Keratinocyte (primary cell): ENCODE measurements around the gene USH2A. TPM values are rescaled to one million over a fixed set of nuclear protein-coding genes. Genes with fewer than 3 reads are reported as not detected.

Experiments
- DNase-seq: peaks from one replicate; pipeline ENCODE4 v3.0.0-alpha.2; 2011; ENCODE audit warnings: low read depth, missing footprints, low spot score
- FAIRE-seq: peaks from 2 replicates; lab custom pipeline; 2011; peaks lifted over from hg19 to GRCh38; lab: Jason Lieb, UNC
- H2AFZ ChIP-seq: 2 replicates; pipeline ENCODE4 v1.6.0; 2012; ENCODE audit warnings: low read length, control low read depth, inconsistent platforms; ENCODE audit not compliant: control insufficient read depth
- H3K27ac ChIP-seq: 2 replicates; pipeline ENCODE4 v1.5.1; 2011; ENCODE audit warnings: low read length; ENCODE audit not compliant: control insufficient read depth, insufficient read depth
- H3K27me3 ChIP-seq: 3 replicates; pipeline ENCODE4 v1.6.0; 2011; ENCODE audit warnings: low read length; ENCODE audit not compliant: control insufficient read depth, insufficient read depth; ENCODE audit errors: extremely low read depth
- H3K36me3 ChIP-seq, 2 experiments: 2 replicates in 1 of 2; 3 replicates in 1 of 2; pipeline ENCODE4 v1.5.1; 2011; ENCODE audit warnings: low read length in 2 of 2, mild to moderate bottlenecking in 1 of 2; ENCODE audit not compliant: control insufficient read depth in 2 of 2, insufficient read depth in 2 of 2; ENCODE audit errors: extremely low read depth in 1 of 2
- H3K4me1 ChIP-seq: 3 replicates; pipeline ENCODE4 v1.5.1; 2011; ENCODE audit warnings: low read length; ENCODE audit not compliant: control insufficient read depth, insufficient read depth; ENCODE audit errors: extremely low read depth
- H3K4me2 ChIP-seq: 3 replicates; pipeline ENCODE4 v1.6.0; 2011; ENCODE audit warnings: low read depth, low read length; ENCODE audit not compliant: control insufficient read depth, insufficient read depth; ENCODE audit errors: extremely low read depth
- H3K4me3 ChIP-seq, 3 experiments: fragments of 200-600 bp in 1 of 3; sonication (generic) in 1 of 3; 2 replicates in 2 of 3; 3 replicates in 1 of 3; pipeline ENCODE4 v1.5.1; 2011 to 2016; ENCODE audit warnings: low read length in 3 of 3, mild to moderate bottlenecking in 3 of 3, control low read depth in 2 of 3, inconsistent platforms in 1 of 3, low read depth in 1 of 3, mixed read lengths in 1 of 3, mixed run types in 1 of 3, moderate library complexity in 1 of 3; ENCODE audit not compliant: control insufficient read depth in 2 of 3, insufficient read depth in 2 of 3; ENCODE audit errors: extremely low read depth in 1 of 3
- H3K79me2 ChIP-seq: 2 replicates; pipeline ENCODE4 v1.6.0; 2012; ENCODE audit warnings: low read length; ENCODE audit not compliant: control insufficient read depth, insufficient read depth
- H3K9ac ChIP-seq: 3 replicates; pipeline ENCODE4 v1.6.0; 2011; ENCODE audit warnings: low read length; ENCODE audit not compliant: control insufficient read depth, insufficient read depth; ENCODE audit errors: extremely low read depth
- H3K9me1 ChIP-seq: 3 replicates; pipeline ENCODE4 v1.6.0; 2011; ENCODE audit warnings: low read length; ENCODE audit not compliant: control insufficient read depth, insufficient read depth; ENCODE audit errors: extremely low read depth
- H3K9me3 ChIP-seq: 2 replicates; pipeline ENCODE4 v1.5.1; 2012; ENCODE audit warnings: low read depth, low read length; ENCODE audit not compliant: control insufficient read depth
- H4K20me1 ChIP-seq: 3 replicates; pipeline ENCODE4 v1.6.0; 2011; ENCODE audit warnings: low read length; ENCODE audit not compliant: control insufficient read depth, insufficient read depth; ENCODE audit errors: extremely low read depth
- EZH2 ChIP-seq: IDR thresholded peaks from one replicate; pipeline ENCODE4 v1.6.1; 2012; ENCODE audit warnings: inconsistent platforms, mild to moderate bottlenecking, low read length, moderate library complexity
- dilution Hi-C: fragments of 300-500 bp; cut with MboI; formaldehyde crosslinking; loops from one replicate; pipeline ENCODE4 v1.7.0; 2020; ENCODE audit warnings: low sequenced_read_pairs; ENCODE audit not compliant: extremely low pct_ligation_motif_present
- polyA plus RNA-seq, 5 experiments: library from polyadenylated mRNA; depleted of rRNA in 3 of 5; stranded (reverse) in 3 of 5; stranded (forward) in 1 of 5; unstranded in 1 of 5; fragments of >200 nt; gene quantifications; 1 replicate in 1 of 5; 2 replicates in 3 of 5; 3 replicates in 1 of 5; pipeline versions ENCODE4 v1.2.1 to v1.2.3, GENCODE V29; 2011 to 2012; ENCODE audit warnings: missing spikeins in 2 of 5, low read depth in 1 of 5, low replicate concordance in 1 of 5
- TF ChIP-seq, protein P1 (sequence below), 3 experiments: IDR thresholded peaks in 1 of 3; conservative IDR thresholded peaks in 1 of 3; optimal IDR thresholded peaks in 1 of 3; 2 replicates in 2 of 3; 3 replicates in 1 of 3; pipeline versions ENCODE3 to v1.5.1; 2011; ENCODE audit warnings: low read length in 3 of 3, mild to moderate bottlenecking in 3 of 3, moderate library complexity in 2 of 3, control low read depth in 1 of 3, inconsistent platforms in 1 of 3; ENCODE audit not compliant: insufficient read depth in 2 of 3; ENCODE audit errors: extremely low read depth in 1 of 3

Gene USH2A
- polyA plus RNA-seq, 1 donor (not counting 4 experiments of a cell fraction or from before 2014, with no cell fraction given): not detected

GRCh38 chr1:215772151-215772550 lies 651.1 kb downstream of the USH2A start:
- no peak overlapping the region for H3K4me2 ChIP-seq
- no peak for TF ChIP-seq EZH2
- H2AFZ ChIP-seq: no peak overlapping the region
- no peaks in the 10 kb centered on the region for H4K20me1 ChIP-seq
- no peaks in the 10 kb centered on the region for H3K9me3 ChIP-seq
- no peaks in the 10 kb centered on the region for H3K79me2 ChIP-seq
- no peak overlapping the region for H3K9ac ChIP-seq
- H3K27ac ChIP-seq: no peak overlapping the region
- dilution Hi-C loops: no loop called here
- DNase-seq (no peak), FAIRE-seq (no peak)
- H3K4me1 ChIP-seq: peaks cover 3% of the 10 kb centered on the region
- H3K9me1 ChIP-seq: no peaks in the 10 kb centered on the region
- H3K4me3 ChIP-seq: no peak overlapping the region
- no peaks in the 10 kb centered on the region for H3K36me3 ChIP-seq
- H3K27me3 ChIP-seq: no peaks in the 10 kb centered on the region

DNA sequence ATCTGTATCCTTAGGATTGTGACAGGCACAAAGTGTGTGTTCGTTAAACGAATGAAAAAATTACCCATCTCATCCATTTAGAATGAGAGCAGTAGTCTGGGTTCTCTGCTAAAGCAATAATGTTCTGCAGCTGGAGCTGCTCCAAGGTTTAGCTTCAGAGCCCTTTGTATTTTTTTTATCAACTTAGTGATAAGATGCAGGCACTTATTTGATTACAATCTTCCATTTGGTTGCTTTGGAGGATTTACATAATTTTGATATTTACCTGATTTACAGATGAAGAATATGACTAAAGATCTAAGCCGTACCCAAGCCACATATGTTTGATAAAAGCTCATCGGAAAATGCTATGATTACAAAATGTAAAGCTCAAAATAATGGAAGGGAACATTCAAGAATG lies 654.9 kb downstream of the USH2A start:
- TF ChIP-seq, protein P1, sequence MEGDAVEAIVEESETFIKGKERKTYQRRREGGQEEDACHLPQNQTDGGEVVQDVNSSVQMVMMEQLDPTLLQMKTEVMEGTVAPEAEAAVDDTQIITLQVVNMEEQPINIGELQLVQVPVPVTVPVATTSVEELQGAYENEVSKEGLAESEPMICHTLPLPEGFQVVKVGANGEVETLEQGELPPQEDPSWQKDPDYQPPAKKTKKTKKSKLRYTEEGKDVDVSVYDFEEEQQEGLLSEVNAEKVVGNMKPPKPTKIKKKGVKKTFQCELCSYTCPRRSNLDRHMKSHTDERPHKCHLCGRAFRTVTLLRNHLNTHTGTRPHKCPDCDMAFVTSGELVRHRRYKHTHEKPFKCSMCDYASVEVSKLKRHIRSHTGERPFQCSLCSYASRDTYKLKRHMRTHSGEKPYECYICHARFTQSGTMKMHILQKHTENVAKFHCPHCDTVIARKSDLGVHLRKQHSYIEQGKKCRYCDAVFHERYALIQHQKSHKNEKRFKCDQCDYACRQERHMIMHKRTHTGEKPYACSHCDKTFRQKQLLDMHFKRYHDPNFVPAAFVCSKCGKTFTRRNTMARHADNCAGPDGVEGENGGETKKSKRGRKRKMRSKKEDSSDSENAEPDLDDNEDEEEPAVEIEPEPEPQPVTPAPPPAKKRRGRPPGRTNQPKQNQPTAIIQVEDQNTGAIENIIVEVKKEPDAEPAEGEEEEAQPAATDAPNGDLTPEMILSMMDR (optimal IDR thresholded peaks at IDR 0.05 in 1 of 3, IDR thresholded peaks at IDR 0.05 in 1 of 3, conservative IDR thresholded peaks at IDR 0.05 in 1 of 3; ENCODE audit: extremely low read depth in 1 of 3, insufficient read depth in 2 of 3, low read length in 3 of 3): no peak
- TF ChIP-seq EZH2: no peak
- dilution Hi-C loops: no loop called here
- no peaks in the 10 kb centered on the region for H3K27me3 ChIP-seq
- H2AFZ ChIP-seq: no peak overlapping the region
- no peak overlapping the region for H3K4me3 ChIP-seq
- H3K9me1 ChIP-seq: no peaks in the 10 kb centered on the region
- no peak for FAIRE-seq
- H3K9me3 ChIP-seq: no peaks in the 10 kb centered on the region
- DNase-seq: no peak
- no peaks in the 10 kb centered on the region for H3K79me2 ChIP-seq
- H3K27ac ChIP-seq: no peak overlapping the region
- no peak overlapping the region for H3K9ac ChIP-seq
- H3K4me1 ChIP-seq: no peaks in the 10 kb centered on the region
- H3K36me3 ChIP-seq: no peaks in the 10 kb centered on the region
- H3K4me2 ChIP-seq: no peak overlapping the region
- no peaks in the 10 kb centered on the region for H4K20me1 ChIP-seq

GRCh38 chr1:215767761-215768160 lies 655.5 kb downstream of the USH2A start:
- TF ChIP-seq, protein P1 (optimal IDR thresholded peaks at IDR 0.05 in 1 of 3, IDR thresholded peaks at IDR 0.05 in 1 of 3, conservative IDR thresholded peaks at IDR 0.05 in 1 of 3; ENCODE audit: extremely low read depth in 1 of 3, insufficient read depth in 2 of 3, low read length in 3 of 3): no peak
- TF ChIP-seq EZH2: no peak
- DNase-seq: no peak
- no peak overlapping the region for H3K4me3 ChIP-seq
- no peaks in the 10 kb centered on the region for H3K27me3 ChIP-seq
- no peaks in the 10 kb centered on the region for H3K9me3 ChIP-seq
- no peaks in the 10 kb centered on the region for H3K9me1 ChIP-seq
- no peak overlapping the region for H3K9ac ChIP-seq
- no peaks in the 10 kb centered on the region for H3K79me2 ChIP-seq
- dilution Hi-C loops: no loop called here
- H2AFZ ChIP-seq: no peak overlapping the region
- no peaks in the 10 kb centered on the region for H4K20me1 ChIP-seq
- H3K4me2 ChIP-seq: no peak overlapping the region
- no peaks in the 10 kb centered on the region for H3K4me1 ChIP-seq
- no peak for FAIRE-seq
- no peaks in the 10 kb centered on the region for H3K36me3 ChIP-seq
- H3K27ac ChIP-seq: no peak overlapping the region
